H1 (cell line): ENCODE results near the gene KMT2E. TPM values are rescaled to one million over a fixed set of nuclear protein-coding genes. Genes with fewer than 3 reads are reported as not detected.

ENCODE experiments used
- CTCF ChIA-PET: fragments of 300-600 bp; sonication (Branson Sonifier 250); formaldehyde crosslinking; loops from one replicate; lab custom pipeline; 2021; ENCODE audit not compliant: partially characterized antibody; lab: Charles Lee
- POLR2A ChIA-PET: fragments of 300-600 bp; sonication (Branson Sonifier 250); formaldehyde crosslinking; loops from one replicate; lab custom pipeline; 2021; ENCODE audit warnings: inconsistent platforms; ENCODE audit not compliant: partially characterized antibody; lab: Charles Lee
- DNase-seq, 2 experiments: peaks; one replicate each; pipeline versions ENCODE4 v3.0.0 to v3.0.0-alpha.2; 2010 to 2022; ENCODE audit warnings: low spot score in 2 of 2, low read depth in 1 of 2, mixed read lengths in 1 of 2
- FAIRE-seq: peaks from 2 replicates; lab custom pipeline; 2011; peaks lifted over from hg19 to GRCh38; lab: Jason Lieb, UNC
- H2AFZ ChIP-seq: 2 replicates; pipeline ENCODE4 v1.8.1; 2012; ENCODE audit warnings: low read length, inconsistent platforms
- H2AK5ac ChIP-seq: 2 replicates; pipeline ENCODE4 v1.6.1; 2013; ENCODE audit warnings: low read depth, low read length
- H2BK120ac ChIP-seq: replicated peaks from 2 replicates; pipeline ENCODE3; 2013; ENCODE audit warnings: low read depth, low read length, inconsistent platforms
- H2BK12ac ChIP-seq: 2 replicates; pipeline ENCODE4 v1.6.1; 2013; ENCODE audit warnings: low read depth, low read length
- H2BK15ac ChIP-seq: 2 replicates; pipeline ENCODE4 v1.6.1; 2013; ENCODE audit warnings: low read length
- H2BK20ac ChIP-seq: 2 replicates; pipeline ENCODE4 v1.6.1; 2013; ENCODE audit warnings: low read length
- H2BK5ac ChIP-seq: 2 replicates; pipeline ENCODE4 v1.6.1; 2013; ENCODE audit warnings: low read depth, low read length
- H3K14ac ChIP-seq: 2 replicates; pipeline ENCODE4 v1.6.1; 2013; ENCODE audit warnings: inconsistent platforms; ENCODE audit not compliant: insufficient read length
- H3K18ac ChIP-seq: 2 replicates; pipeline ENCODE4 v1.6.1; 2013; ENCODE audit warnings: low read length; ENCODE audit errors: extremely low read depth
- H3K23ac ChIP-seq: 2 replicates; pipeline ENCODE4 v1.6.1; 2013; ENCODE audit warnings: inconsistent platforms; ENCODE audit not compliant: insufficient read length
- H3K23me2 ChIP-seq: 2 replicates; pipeline ENCODE4 v1.6.1; 2013; ENCODE audit warnings: low read depth, low read length
- H3K27ac ChIP-seq: 2 replicates; pipeline ENCODE4 v1.6.1; 2011; ENCODE audit warnings: low read depth, low read length, inconsistent platforms
- H3K27me3 ChIP-seq, 4 experiments: replicated peaks in 1 of 4; 1 replicate in 1 of 4; 2 replicates in 3 of 4; pipeline versions ENCODE4 v1.6.1 to v1.8.1; 2011 to 2013; ENCODE audit warnings: low read length in 3 of 4, mild to moderate bottlenecking in 3 of 4, inconsistent platforms in 2 of 4, mixed read lengths in 2 of 4, moderate library complexity in 1 of 4; ENCODE audit not compliant: control insufficient read depth in 3 of 4, insufficient read depth in 3 of 4; ENCODE audit errors: extremely low read depth in 1 of 4
- H3K36me3 ChIP-seq, 4 experiments: 2 replicates each; pipeline versions ENCODE4 v1.6.1 to v1.8.1; 2011 to 2013; ENCODE audit warnings: mild to moderate bottlenecking in 4 of 4, low read length in 3 of 4, moderate library complexity in 2 of 4, control low read depth in 1 of 4, inconsistent platforms in 1 of 4; ENCODE audit not compliant: insufficient read depth in 4 of 4, control insufficient read depth in 2 of 4
- H3K4ac ChIP-seq: replicated peaks from 2 replicates; pipeline ENCODE3; 2013; ENCODE audit warnings: low read length, low read depth, mixed read lengths, inconsistent platforms; ENCODE audit not compliant: insufficient read length
- H3K4me1 ChIP-seq, 4 experiments: replicated peaks in 1 of 4; 1 replicate in 1 of 4; 2 replicates in 3 of 4; pipeline versions ENCODE4 v1.6.1 to v1.8.1; 2011 to 2013; ENCODE audit warnings: low read length in 3 of 4, inconsistent platforms in 2 of 4, mixed read lengths in 1 of 4; ENCODE audit not compliant: insufficient read depth in 4 of 4, control insufficient read depth in 3 of 4
- H3K4me2 ChIP-seq, 2 experiments: 2 replicates each; pipeline versions ENCODE4 v1.6.1 to v1.8.1; 2011 to 2013; ENCODE audit warnings: low read depth in 2 of 2, low read length in 2 of 2, control low read depth in 1 of 2, inconsistent platforms in 1 of 2, mild to moderate bottlenecking in 1 of 2; ENCODE audit not compliant: insufficient read depth in 1 of 2
- H3K4me3 ChIP-seq, 4 experiments: fragments of 200-600, 300-600 bp in 1 of 4; sonication (generic), shearing (Covaris generic), sonication (Bioruptor Twin) in 1 of 4; 2 replicates each; pipeline versions ENCODE4 v1.5.1 to v1.8.1; 2011 to 2016; ENCODE audit warnings: low read length in 4 of 4, low read depth in 3 of 4, control low read depth in 2 of 4, inconsistent platforms in 2 of 4, mild to moderate bottlenecking in 2 of 4, mixed read lengths in 1 of 4, moderate library complexity in 1 of 4; ENCODE audit not compliant: insufficient read depth in 2 of 4; ENCODE audit errors: extremely low read depth in 1 of 4
- H3K56ac ChIP-seq: replicated peaks from 2 replicates; pipeline ENCODE3; 2013; ENCODE audit warnings: low read depth, mild to moderate bottlenecking, mixed read lengths, low read length, inconsistent platforms; ENCODE audit not compliant: insufficient read length
- H3K79me1 ChIP-seq: 2 replicates; pipeline ENCODE4 v1.6.1; 2013; ENCODE audit warnings: low read depth, low read length, control low read depth
- H3K79me2 ChIP-seq, 2 experiments: 2 replicates each; pipeline versions ENCODE4 v1.6.1 to v1.8.1; 2012 to 2013; ENCODE audit warnings: low read length in 2 of 2, mild to moderate bottlenecking in 2 of 2, inconsistent platforms in 1 of 2; ENCODE audit not compliant: insufficient read depth in 2 of 2, control insufficient read depth in 1 of 2
- H3K9ac ChIP-seq, 4 experiments: replicated peaks in 1 of 4; 1 replicate in 1 of 4; 2 replicates in 3 of 4; pipeline versions ENCODE4 v1.6.1 to v1.8.1; 2011 to 2013; ENCODE audit warnings: low read depth in 3 of 4, low read length in 3 of 4, control low read depth in 2 of 4, mild to moderate bottlenecking in 2 of 4, moderate library complexity in 2 of 4, inconsistent platforms in 1 of 4; ENCODE audit errors: extremely low read depth in 1 of 4
- H3K9me3 ChIP-seq, 2 experiments: 2 replicates each; pipeline versions ENCODE4 v1.6.1 to v1.8.1; 2012 to 2013; ENCODE audit warnings: mild to moderate bottlenecking in 2 of 2, moderate library complexity in 2 of 2, control low read depth in 1 of 2, inconsistent platforms in 1 of 2, low read depth in 1 of 2, low read length in 1 of 2, mixed read lengths in 1 of 2; ENCODE audit not compliant: insufficient read depth in 2 of 2
- H4K20me1 ChIP-seq, 2 experiments: replicated peaks in 1 of 2; 2 replicates each; pipeline versions ENCODE3 to v1.8.1; 2011 to 2013; ENCODE audit warnings: inconsistent platforms in 2 of 2, low read length in 2 of 2, mild to moderate bottlenecking in 1 of 2; ENCODE audit not compliant: insufficient read depth in 2 of 2, control insufficient read depth in 1 of 2
- H4K5ac ChIP-seq: 2 replicates; pipeline ENCODE4 v1.6.1; 2013; ENCODE audit warnings: low read length, low read depth, mixed read lengths, inconsistent platforms; ENCODE audit not compliant: insufficient read length
- H4K8ac ChIP-seq: 2 replicates; pipeline ENCODE4 v1.8.0; 2013; ENCODE audit warnings: mild to moderate bottlenecking, moderate library complexity, low read length, inconsistent platforms; ENCODE audit not compliant: insufficient read depth; ENCODE audit errors: extremely low read depth
- H4K91ac ChIP-seq: replicated peaks from 2 replicates; pipeline ENCODE3; 2013; ENCODE audit warnings: low read length, mixed read lengths, inconsistent platforms; ENCODE audit not compliant: insufficient read length
- ATF2 ChIP-seq: IDR thresholded peaks from 2 replicates; pipeline ENCODE4 v1.6.1; 2012; ENCODE audit warnings: low read length, inconsistent platforms
- BACH1 ChIP-seq: IDR thresholded peaks from 2 replicates; pipeline ENCODE4 v1.6.1; 2012; ENCODE audit warnings: low read length, improper control_type of control experiment
- BRCA1 ChIP-seq: IDR thresholded peaks from 2 replicates; pipeline ENCODE4 v1.6.1; 2012; ENCODE audit warnings: low read depth, low read length, improper control_type of control experiment
- EGR1 ChIP-seq: IDR thresholded peaks from 2 replicates; pipeline ENCODE4 v1.6.1; 2011; ENCODE audit warnings: low read depth, low read length, borderline replicate concordance
- KDM4A ChIP-seq: IDR thresholded peaks from one replicate; pipeline ENCODE4 v1.7.1; 2012; ENCODE audit warnings: low read depth, mild to moderate bottlenecking, moderate library complexity, low read length, inconsistent platforms; ENCODE audit not compliant: severe bottlenecking
- KDM5A ChIP-seq: fragments of 200-600 bp; IDR thresholded peaks from 2 replicates; pipeline ENCODE4 v1.7.1; 2012; ENCODE audit warnings: mild to moderate bottlenecking, low read length, inconsistent platforms, mixed read lengths
- NANOG ChIP-seq: IDR thresholded peaks from 2 replicates; pipeline ENCODE4 v1.6.1; 2011; ENCODE audit warnings: low read length, low read depth, mild to moderate bottlenecking, inconsistent platforms; ENCODE audit not compliant: insufficient read depth, poor library complexity, severe bottlenecking
- NRF1 ChIP-seq: IDR thresholded peaks from 2 replicates; pipeline ENCODE4 v1.6.1; 2011; ENCODE audit warnings: mild to moderate bottlenecking, low read depth, low read length, improper control_type of control experiment
- PHF8 ChIP-seq: fragments of 200-600 bp; sonication (generic); conservative IDR thresholded peaks from 2 replicates; pipeline ENCODE4 v1.7.1; 2012; ENCODE audit warnings: low read depth, mild to moderate bottlenecking, inconsistent platforms, low read length, moderate library complexity
- POLR2AphosphoS5 ChIP-seq: IDR thresholded peaks from 2 replicates; pipeline ENCODE4 v1.6.1; 2011; ENCODE audit warnings: low read depth, low read length
- RFX5 ChIP-seq: IDR thresholded peaks from 2 replicates; pipeline ENCODE4 v1.6.1; 2011; ENCODE audit warnings: low read depth, low read length, improper control_type of control experiment, borderline replicate concordance
- SAP30 ChIP-seq: fragments of 300-600 bp; sonication (generic); IDR thresholded peaks from 2 replicates; pipeline ENCODE4 v1.7.1; 2012; ENCODE audit warnings: low read length, moderate library complexity, mild to moderate bottlenecking, inconsistent platforms; ENCODE audit not compliant: insufficient read depth, insufficient replicate concordance
- TBP ChIP-seq: IDR thresholded peaks from 2 replicates; pipeline ENCODE4 v1.6.1; 2011; ENCODE audit warnings: low read depth, low read length, improper control_type of control experiment
- WGBS, 2 experiments: shearing (Covaris generic) in 1 of 2; methylation state at CpG; one replicate each; pipeline versions ENCODE4 v1.1.6 to v1.1.7; 2013 to 2015; ENCODE audit warnings: low lambda C conversion rate in 2 of 2, mixed read lengths in 2 of 2, inconsistent platforms in 1 of 2, low coverage in 1 of 2, missing lambda C conversion rate in 1 of 2; ENCODE audit not compliant: insufficient replicate concordance in 2 of 2, insufficient coverage in 1 of 2, insufficient read length in 1 of 2; ENCODE audit errors: extremely low coverage in 1 of 2, missing lambda C conversion rate in 1 of 2; 5-methylcytosine and 5-hydroxymethylcytosine counted together
- polyA plus RNA-seq, 7 experiments: library from polyadenylated mRNA; depleted of rRNA in 3 of 7; stranded (reverse) in 5 of 7; unstranded in 2 of 7; fragments of >200 nt in 5 of 7; fragments of 200-250 nt in 2 of 7; gene quantifications; 1 replicate in 5 of 7; 2 replicates in 1 of 7; 4 replicates in 1 of 7; pipeline versions ENCODE4 v1.2.1 to v1.2.3, GENCODE V29; 2011 to 2013; ENCODE audit warnings: missing spikeins in 2 of 7, mixed read lengths in 2 of 7
- total RNA-seq: library from RNA; stranded (reverse); fragmentation: NEBNext Ultra II Directional; extraction: Animal tissue kit (Norgen Biotek cat#: 25700); gene quantifications from 2 replicates; pipeline ENCODE4 v1.2.1, GENCODE V29; 2021

The KMT2E gene
- total and polyA plus RNA-seq, 2 of the 8 experiments (the other 6 are each of a cell fraction or from before 2014, with no cell fraction given) = 10.9 to 45.0 TPM

- H3K4me1 ChIP-seq = no peaks in the 10 kb centered on the region
- H2BK20ac ChIP-seq = no peak overlapping the region
- ChIA-PET CTCF (no interaction called here), POLR2A (interaction anchor here (1.0 kb wide), 1 partner anchor 9 kb away, joined by 4 read pairs; no protein-coding TSS in a partner anchor)
- no peak overlapping the region for H4K5ac ChIP-seq
- H2AK5ac ChIP-seq = no peak overlapping the region
- H4K8ac ChIP-seq = no peak overlapping the region
- H3K9me3 ChIP-seq = no peaks in the 10 kb centered on the region
- H4K20me1 ChIP-seq = peaks cover 1 to 2% of the 10 kb centered on the region in 2 experiments
- no peak overlapping the region for H2BK5ac ChIP-seq
- no peak overlapping the region for H2BK12ac ChIP-seq
- H3K14ac ChIP-seq = no peak overlapping the region
- H3K56ac ChIP-seq = no peak overlapping the region
- H3K27ac ChIP-seq = no peak overlapping the region
- WGBS, 2 experiments = 97% methylated on average over 3 of the region's 3 CpGs; no CpG with 5 or more reads in 1 of the 2 experiments
- no peak overlapping the region for H3K18ac ChIP-seq
- no peaks in the 10 kb centered on the region for H3K27me3 ChIP-seq
- H3K79me1 ChIP-seq = no peaks in the 10 kb centered on the region
- no peak overlapping the region for H3K4me2 ChIP-seq
- DNase-seq = no peak
- H3K4me3 ChIP-seq = no peak overlapping the region
- H2AFZ ChIP-seq = no peak overlapping the region
- no peaks in the 10 kb centered on the region for H3K23me2 ChIP-seq
- no peak overlapping the region for H3K9ac ChIP-seq
- no peak overlapping the region for H3K4ac ChIP-seq
- FAIRE-seq = no peak
- H4K91ac ChIP-seq = no peak overlapping the region
- no peak overlapping the region for H2BK120ac ChIP-seq
- H3K36me3 ChIP-seq = peaks cover 0 to 29% (median 6%) of the 10 kb centered on the region in 4 experiments; a peak in 6 of 8 replicates
- H3K23ac ChIP-seq = no peak overlapping the region
- H3K79me2 ChIP-seq = no peaks in the 10 kb centered on the region
- no peak overlapping the region for H2BK15ac ChIP-seq
- TF ChIP-seq KDM4A (no peak), RFX5 (no peak), TBP (no peak), KDM5A (no peak), SAP30 (no peak), EGR1 (no peak), BRCA1 (no peak), NANOG (no peak), ATF2 (no peak), PHF8 (no peak), NRF1 (no peak), BACH1 (no peak), POLR2AphosphoS5 (no peak)
These were observed 82.3 kb downstream of the KMT2E start for GRCh38 chr7:105096306-105096705.
